ENCODE results near the gene CCDC8.

- no peak for TF ChIP-seq TAF1 (IDR thresholded peaks at IDR 0.05; ENCODE audit: borderline replicate concordance, low read depth, low read length)
- no peak for TF ChIP-seq POLR2A (IDR thresholded peaks at IDR 0.05; ENCODE audit: low read depth, low read length)
These were observed 9.8 kb upstream of the CCDC8 start for GRCh38 chr19:46423188-46423587.

Data from GM12892 (cell line).